ENCODE data around the gene OR11H6.
"Not testable (repeated sequence)": the region's sequence is repeated elsewhere in the genome, so short reads cannot be mapped to it uniquely, and the experiment has no call there.

Gene OR11H6

GRCh38 chr14:20264361-20264760 is 40.9 kb downstream of the OR11H6 start:
- not testable (repeated sequence) for DNase-seq

- no peak for DNase-seq
These were observed 50.6 kb downstream of the OR11H6 start for GRCh38 chr14:20274062-20274461.

All from NCI-H146 (cell line).